HG02610 (cell line): ENCODE results near the gene GID8.
"Not testable (repeated sequence)": the region's sequence is repeated elsewhere in the genome, so short reads cannot be mapped to it uniquely, and the experiment has no call there.

Experiments used
- ATAC-seq: cut with Tn5 transposase; IDR thresholded peaks from one replicate; pipeline ENCODE4 v1.9.1; 2021; ENCODE audit warnings: mild to moderate bottlenecking, moderate library complexity; ENCODE audit not compliant: unreplicated experiment

Gene GID8

GRCh38 chr20:62956387-62957135 lies 18.6 kb downstream of the GID8 start:
- ATAC-seq = no peak

GRCh38 chr20:62957136-62958117 lies 19.5 kb downstream of the GID8 start:
- ATAC-seq = no peak

GRCh38 chr20:62958388-62959100 lies 20.6 kb downstream of the GID8 start:
- no peak for ATAC-seq

GRCh38 chr20:62959101-62959971 lies 21.4 kb downstream of the GID8 start:
- ATAC-seq = no peak

- ATAC-seq = no peak
Observed at GRCh38 chr20:62959998-62960436, 22.1 kb downstream of the GID8 start.

GRCh38 chr20:62960446-62961309 lies 22.7 kb downstream of the GID8 start:
- ATAC-seq = not testable (repeated sequence)

- no peak for ATAC-seq
Observed at GRCh38 chr20:62961310-62961783, 23.4 kb downstream of the GID8 start.

- ATAC-seq = no peak
Observed at GRCh38 chr20:62961799-62962198, 23.9 kb downstream of the GID8 start.

- no peak for ATAC-seq
Observed at GRCh38 chr20:62962221-62962879, 24.4 kb downstream of the GID8 start.

- ATAC-seq = no peak
Observed at GRCh38 chr20:62962891-62963613, 25.1 kb downstream of the GID8 start.

- ATAC-seq = no peak
Observed at GRCh38 chr20:62963614-62964397, 25.9 kb downstream of the GID8 start.

GRCh38 chr20:62964700-62965099 lies 26.8 kb downstream of the GID8 start:
- no peak for ATAC-seq

- ATAC-seq = no peak
Observed at GRCh38 chr20:62965363-62965771, 27.4 kb downstream of the GID8 start.

- no peak for ATAC-seq
Observed at GRCh38 chr20:62966212-62967148, 28.5 kb downstream of the GID8 start.

- ATAC-seq = no peak
Observed at GRCh38 chr20:62967149-62967501, 29.2 kb downstream of the GID8 start.
